H54 (cell line): ENCODE measurements around the gene PHACTR3.
"Not testable (repeated sequence)": the region's sequence is repeated elsewhere in the genome, so short reads cannot be mapped to it uniquely, and the experiment has no call there.

Experiments
- DNase-seq: peaks from one replicate; pipeline ENCODE4 v3.0.0; 2011; ENCODE audit warnings: low spot score, mixed read lengths; ENCODE audit not compliant: insufficient read length
- FAIRE-seq: peaks from 3 replicates; lab custom pipeline; 2011; peaks lifted over from hg19 to GRCh38; lab: Jason Lieb, UNC
- POLR2A ChIP-seq: IDR thresholded peaks from 2 replicates; pipeline ENCODE4 v1.6.1; 2011; ENCODE audit warnings: low read depth, mild to moderate bottlenecking, low read length

The PHACTR3 gene

GRCh38 chr20:59603781-59604541 lies at the start of gene PHACTR3:
PHACTR3 (plus strand) TSS chr20:59604540; CDS start chr20:59605015, 475 bp downstream.
- FAIRE-seq (no peak), DNase-seq (no peak)
- no peak for TF ChIP-seq POLR2A

GRCh38 chr20:59557733-59558529 lies 46.4 kb upstream of the PHACTR3 start:
- not testable (repeated sequence) for FAIRE-seq

GRCh38 chr20:59559024-59559817 lies 45.1 kb upstream of the PHACTR3 start:
- TF ChIP-seq POLR2A: no peak
- no peak for FAIRE-seq
- DNase-seq: no peak

More at GRCh38 chr20:59557733-59558529, 46.4 kb upstream of the PHACTR3 start:
- DNase-seq: not testable (repeated sequence)

DNA sequence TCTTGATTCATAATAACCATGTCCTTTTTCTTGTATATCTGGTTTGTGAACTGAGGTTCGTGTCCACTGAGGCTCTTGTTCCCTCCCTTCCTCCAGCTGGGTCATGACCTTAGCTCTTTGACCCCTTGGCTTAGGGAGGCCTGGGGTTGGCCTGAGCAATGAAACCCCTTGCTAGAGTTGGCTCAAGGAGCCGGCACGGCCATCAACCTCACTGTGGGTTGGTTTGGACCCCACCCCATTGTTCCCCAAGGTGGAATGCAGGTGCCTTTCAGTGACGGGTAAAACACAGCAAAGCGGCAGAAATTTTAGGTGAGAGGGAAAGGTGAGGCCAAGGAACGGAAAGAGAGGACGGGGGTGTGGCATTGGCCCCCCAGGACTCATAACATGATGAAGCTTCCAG lies 44.5 kb upstream of the PHACTR3 start:
- no peak for TF ChIP-seq POLR2A
- DNase-seq: no peak

GRCh38 chr20:59560588-59561227 lies 43.6 kb upstream of the PHACTR3 start:
- FAIRE-seq: no peak
- TF ChIP-seq POLR2A: no peak
- DNase-seq: no peak

More for the DNA sequence above, 44.5 kb upstream of the PHACTR3 start:
- no peak for FAIRE-seq

GRCh38 chr20:59561228-59561605 lies 43.1 kb upstream of the PHACTR3 start:
- DNase-seq (no peak), FAIRE-seq (no peak)
- TF ChIP-seq POLR2A: no peak

- no peak for TF ChIP-seq POLR2A
- FAIRE-seq (no peak), DNase-seq (no peak)
These were observed 42.6 kb upstream of the PHACTR3 start for GRCh38 chr20:59561614-59562277.

- FAIRE-seq (no peak), DNase-seq (no peak)
- no peak for TF ChIP-seq POLR2A
These were observed 40.2 kb upstream of the PHACTR3 start for GRCh38 chr20:59564171-59564570.

DNA sequence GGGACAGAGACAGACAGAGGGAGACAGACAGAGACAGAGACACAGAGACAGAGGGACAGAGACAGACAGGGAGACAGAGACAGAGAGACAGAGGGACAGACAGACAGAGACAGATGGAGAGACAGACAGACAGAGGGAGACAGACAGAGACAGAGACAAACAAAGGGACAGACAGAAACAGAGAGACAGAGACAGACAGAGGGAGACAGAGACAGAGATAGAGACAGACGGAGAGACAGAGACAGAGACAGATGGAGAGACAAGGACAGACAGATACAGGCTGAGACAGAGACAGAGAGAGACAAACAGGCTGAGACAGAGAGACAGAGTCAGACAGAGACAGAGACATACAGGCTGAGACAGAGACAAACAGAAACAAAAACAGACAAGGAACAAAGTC lies 39.4 kb upstream of the PHACTR3 start:
- TF ChIP-seq POLR2A: no peak
- FAIRE-seq (no peak), DNase-seq (no peak)

GRCh38 chr20:59565768-59566461 lies 38.4 kb upstream of the PHACTR3 start:
- TF ChIP-seq POLR2A: no peak
- FAIRE-seq (no peak), DNase-seq (no peak)

DNA sequence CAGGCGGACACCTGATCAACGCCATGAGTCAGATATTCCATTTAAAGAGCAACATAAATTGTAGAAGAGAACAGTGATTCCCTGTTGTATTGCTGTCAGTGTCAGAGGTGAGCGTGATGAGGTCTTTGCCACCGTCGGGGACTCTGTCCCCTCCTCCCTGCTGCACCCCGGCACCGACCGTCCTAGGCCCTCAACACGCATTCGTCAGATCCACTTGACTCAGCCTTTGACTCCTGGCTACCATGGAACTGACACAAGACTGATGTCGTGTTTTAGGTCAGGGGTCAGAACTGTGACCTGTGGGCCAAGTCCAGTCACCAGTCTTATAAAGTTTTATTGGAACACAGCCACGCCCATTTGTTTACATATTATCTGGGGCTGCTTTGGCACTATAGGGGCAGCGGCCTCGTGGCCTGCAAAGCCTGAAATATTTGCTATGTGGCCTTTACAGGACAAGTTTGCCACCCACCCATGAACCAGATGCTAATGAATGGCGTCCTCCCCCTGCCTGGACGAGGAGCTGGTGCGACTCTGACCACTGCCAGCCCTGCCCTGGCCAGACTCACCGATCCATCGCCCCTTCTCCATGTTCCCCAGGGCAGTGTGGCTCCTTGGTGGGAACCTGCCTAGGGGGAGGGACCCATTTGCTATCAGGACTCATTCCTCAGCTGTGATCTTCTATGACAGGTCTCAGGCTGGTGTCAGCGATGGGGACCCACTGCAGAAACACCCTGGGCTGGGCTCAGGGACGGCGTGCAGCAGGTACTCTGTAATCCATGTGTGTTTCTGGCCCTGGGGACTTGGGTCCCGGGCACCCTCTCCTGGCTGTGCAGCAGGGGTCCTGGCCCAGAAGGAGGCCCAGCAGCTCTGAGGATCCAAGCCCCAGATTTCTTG lies 37.5 kb upstream of the PHACTR3 start:
- DNase-seq (no peak), FAIRE-seq (no peak)
- no peak for TF ChIP-seq POLR2A
